Bone marrow (tissue), 2 donors: ENCODE results near the gene SPATA6.
"Not testable (repeated sequence)": the region's sequence is repeated elsewhere in the genome, so short reads cannot be mapped to it uniquely, and the experiment has no call there.

Source experiments
- DNase-seq, 2 donors: peaks; one replicate each; lab custom pipeline; 2025; lab: John Stamatoyannopoulos, UW

The SPATA6 gene

DNA sequence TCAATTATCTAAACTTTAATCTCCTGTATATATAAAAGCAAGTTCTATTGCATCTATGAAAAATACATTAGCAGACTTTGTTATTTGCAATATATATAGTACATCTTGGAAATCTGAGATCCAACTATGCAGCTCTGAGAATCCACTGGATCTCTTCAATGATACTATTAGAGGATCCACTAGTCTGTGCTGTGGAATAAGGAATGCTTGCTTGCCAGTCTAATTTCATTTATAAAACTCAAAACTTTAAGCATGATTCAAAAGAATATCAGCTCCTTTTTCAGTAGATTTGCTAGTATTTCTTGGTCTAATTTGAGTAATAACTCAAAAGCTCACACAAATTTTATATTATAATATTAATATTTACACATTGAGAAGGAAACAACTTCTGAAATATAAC, 115.1 kb downstream of the SPATA6 start:
- no peak for DNase-seq

GRCh38 chr1:48344373-48344772, 127.6 kb downstream of the SPATA6 start:
- DNase-seq = no peak

DNA sequence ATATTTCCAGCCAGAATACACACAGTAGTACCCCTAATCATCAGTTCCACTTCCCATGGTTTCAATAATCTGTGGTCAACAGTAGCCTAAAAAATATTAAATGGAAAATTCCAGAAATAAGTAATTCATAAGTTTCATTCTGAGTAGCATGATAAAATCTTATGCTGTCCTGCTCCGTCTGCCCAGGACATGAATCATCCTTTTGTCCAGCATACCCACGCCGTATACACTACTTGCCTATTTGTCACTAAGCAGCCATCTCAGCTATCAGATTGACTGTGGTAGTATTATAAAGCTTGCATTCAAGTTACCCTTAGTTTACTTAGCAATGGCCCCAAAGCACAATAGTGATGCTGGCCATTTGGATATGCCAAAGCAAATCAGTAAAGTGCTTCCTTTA, 130.8 kb downstream of the SPATA6 start:
- no peak for DNase-seq

GRCh38 chr1:48338257-48338656, 133.7 kb downstream of the SPATA6 start:
- DNase-seq = no peak

DNA sequence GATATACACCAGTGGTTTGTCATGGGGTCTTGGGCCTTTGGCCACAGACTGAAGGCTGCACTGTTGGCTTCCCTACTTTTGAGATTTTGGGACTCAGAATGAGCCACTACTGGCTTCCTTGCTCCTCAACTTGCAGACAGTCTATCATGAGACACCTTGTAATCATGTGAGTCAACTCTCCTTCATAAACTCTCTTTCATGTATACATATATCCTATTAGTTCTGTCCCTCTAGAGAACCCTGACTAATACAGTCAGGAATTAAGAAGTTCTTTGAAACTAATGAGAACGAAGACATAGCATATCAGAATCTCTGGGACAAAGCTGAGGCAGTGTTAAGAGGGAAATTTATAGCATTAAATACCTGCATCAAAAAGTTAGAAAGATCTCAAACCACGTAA, 138.7 kb downstream of the SPATA6 start:
- DNase-seq = no peak

DNA sequence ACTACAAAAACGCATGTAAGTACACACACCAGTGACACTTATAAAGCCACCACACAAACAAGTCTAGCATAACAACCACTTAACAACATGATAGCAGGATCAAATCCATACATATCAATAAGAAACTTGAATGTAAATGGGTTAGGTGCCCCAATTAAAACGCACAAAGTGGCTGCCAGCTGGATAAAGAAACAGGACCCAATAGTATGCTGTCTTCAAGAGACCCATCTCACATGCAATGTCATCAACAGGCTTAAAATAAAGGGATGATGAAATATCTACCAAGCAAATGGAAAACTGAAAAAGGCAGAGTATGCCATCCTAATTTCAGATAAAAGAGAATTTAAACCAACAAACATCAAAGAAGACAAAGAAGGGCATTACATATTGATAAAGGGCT, 139.9 kb downstream of the SPATA6 start:
- no peak for DNase-seq

DNA sequence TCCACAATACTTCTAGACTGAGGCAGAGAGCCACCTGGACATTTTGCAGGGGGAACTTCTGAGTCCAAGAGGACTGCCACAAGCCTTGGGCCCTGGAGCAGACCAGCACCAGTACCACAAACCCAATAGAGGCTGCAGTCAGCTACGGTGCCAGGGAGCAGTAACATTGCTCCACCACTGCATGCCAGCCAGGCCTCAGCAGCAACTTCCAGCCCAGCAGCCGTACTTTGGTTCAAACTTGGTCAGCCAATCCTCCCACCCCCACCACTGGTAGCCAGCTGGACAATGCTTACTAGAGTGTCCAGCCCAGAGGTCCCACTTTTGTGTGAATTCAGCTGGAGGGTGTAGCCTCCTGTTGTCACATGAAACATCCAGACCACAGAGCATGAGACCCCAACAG, 142.1 kb downstream of the SPATA6 start:
- no peak for DNase-seq

- DNase-seq = no peak
Measured at GRCh38 chr1:48329486-48329885, 142.5 kb downstream of the SPATA6 start.

DNA sequence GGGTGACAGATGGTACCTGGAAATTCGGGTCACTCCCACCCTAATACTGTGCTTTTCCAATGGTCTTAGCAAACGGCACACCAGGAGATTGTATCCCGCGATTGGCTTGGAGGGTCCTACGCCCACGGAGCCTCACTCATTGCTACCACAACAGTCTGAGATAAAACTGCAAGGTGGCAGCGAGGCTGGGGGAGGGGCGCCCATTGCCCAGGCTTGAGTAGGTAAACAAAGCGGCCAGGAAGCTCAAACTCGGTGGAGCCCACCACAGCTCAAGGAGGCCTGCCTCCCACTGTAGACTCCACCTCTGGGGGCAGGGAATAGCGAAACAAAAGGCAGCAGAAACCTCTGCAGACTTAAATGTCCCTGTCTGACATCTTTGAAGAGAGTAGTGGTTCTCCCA, 160.2 kb downstream of the SPATA6 start:
- DNase-seq = not testable (repeated sequence)

DNA sequence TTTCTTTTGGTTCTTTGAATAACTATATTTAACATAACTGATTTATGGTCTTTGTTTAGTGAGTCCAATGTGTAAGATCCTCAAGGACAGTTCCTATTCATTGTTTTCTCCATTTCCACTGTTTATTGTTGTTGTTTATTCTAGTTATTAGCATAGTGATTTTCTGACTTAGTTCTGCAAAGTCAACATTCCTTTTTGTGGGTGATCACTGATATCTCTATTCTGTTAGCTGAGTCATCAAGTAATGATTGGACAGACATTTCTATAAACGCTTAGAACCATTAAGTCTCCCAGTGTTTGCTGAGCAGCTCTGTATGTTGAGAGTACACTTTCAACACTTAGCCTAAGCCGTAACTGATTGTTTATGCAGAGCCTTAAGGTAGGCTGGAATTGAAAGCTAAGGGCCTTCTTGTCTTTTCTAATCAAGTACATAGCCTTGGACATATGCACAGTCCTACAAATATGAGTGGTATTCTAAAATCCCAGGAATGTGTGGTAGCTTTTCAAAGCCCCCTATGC, 162.4 kb downstream of the SPATA6 start:
- DNase-seq = no peak

DNA sequence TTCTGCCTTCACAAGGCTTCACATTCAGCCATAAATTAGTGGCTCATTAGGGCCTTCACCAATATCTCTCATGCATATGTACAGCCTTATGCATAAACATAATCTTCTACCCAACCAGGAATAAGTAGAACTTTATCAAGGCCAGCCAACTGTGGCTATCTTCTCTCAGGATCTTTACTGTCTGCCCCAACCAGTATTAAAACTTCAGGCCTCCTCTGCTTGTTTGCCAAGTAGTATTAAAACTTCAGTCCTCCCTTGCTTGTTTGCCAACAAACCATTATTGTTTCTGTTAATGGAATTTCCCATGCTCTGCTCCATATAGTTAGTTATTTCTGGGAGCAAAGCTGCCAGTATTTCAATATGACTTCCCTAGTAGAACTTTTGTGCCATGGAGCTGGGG, 169.4 kb downstream of the SPATA6 start:
- no peak for DNase-seq

GRCh38 chr1:48294656-48295055, 177.3 kb downstream of the SPATA6 start:
- no peak for DNase-seq

DNA sequence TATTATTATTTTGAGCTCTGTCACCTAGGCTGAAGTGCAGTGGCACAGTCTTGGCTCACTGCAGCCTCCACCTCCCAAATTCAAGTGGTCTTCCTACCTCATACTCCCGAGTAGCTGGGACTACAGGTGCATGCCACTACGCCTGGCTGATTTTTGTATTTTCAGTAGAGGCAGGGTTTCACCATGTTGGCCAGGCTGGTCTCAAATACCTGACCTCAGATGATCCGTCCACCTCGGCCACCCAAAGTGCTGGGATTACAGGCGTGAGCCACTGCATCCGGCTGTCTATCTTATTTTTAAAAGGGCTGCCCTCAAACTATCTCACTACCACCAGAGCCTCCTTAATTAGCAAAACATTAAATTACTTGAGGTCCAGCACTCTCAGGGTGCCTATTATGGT, 177.9 kb downstream of the SPATA6 start:
- DNase-seq = not testable (repeated sequence)

- no peak for DNase-seq
Measured at GRCh38 chr1:48292706-48293105, 179.3 kb downstream of the SPATA6 start.

- DNase-seq = no peak
Measured at GRCh38 chr1:48291421-48291820, 180.6 kb downstream of the SPATA6 start.

GRCh38 chr1:48285525-48285924, 186.5 kb downstream of the SPATA6 start:
- no peak for DNase-seq

GRCh38 chr1:48284696-48285420, 187.1 kb downstream of the SPATA6 start:
- not testable (repeated sequence) for DNase-seq

GRCh38 chr1:48282329-48282728, 189.7 kb downstream of the SPATA6 start:
- DNase-seq = not testable (repeated sequence)

DNA sequence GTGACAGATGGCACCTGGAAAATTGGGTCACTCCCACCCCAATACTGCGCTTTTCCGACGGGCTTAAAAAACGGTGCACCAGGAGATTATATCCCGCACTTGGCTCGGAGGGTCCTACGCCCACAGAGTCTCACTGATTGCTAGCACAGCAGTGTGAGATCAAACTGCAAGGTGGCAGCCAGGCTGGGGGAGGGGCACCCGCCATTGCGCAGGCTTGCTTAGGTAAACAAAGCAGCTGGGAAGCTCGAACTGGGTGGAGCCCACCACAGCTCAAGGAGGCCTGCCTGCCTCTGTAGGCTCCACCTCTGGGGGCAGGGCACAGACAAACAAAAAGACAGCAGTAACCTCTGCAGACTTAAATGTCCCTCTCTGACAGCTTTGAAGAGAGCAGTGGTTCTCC, 194.6 kb downstream of the SPATA6 start:
- DNase-seq = not testable (repeated sequence)

DNA sequence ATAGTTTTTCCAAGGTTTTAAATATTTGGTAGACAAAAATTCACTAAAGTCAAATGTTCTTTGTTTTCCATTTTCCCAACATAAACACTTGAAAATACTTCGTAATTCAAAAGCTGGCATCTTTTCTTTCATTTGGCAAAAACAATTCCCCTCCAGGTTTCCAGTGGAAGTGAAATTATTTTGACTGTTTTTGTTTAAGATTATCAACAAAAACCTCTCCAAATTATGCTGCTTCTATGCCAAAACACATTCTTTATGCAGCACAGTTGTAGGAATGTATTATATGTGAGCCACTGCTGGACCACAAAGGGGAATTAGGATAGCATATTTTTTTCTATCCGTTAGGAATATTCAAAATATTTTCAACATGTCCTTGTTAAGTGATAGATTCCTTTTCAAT, 205.4 kb downstream of the SPATA6 start:
- no peak for DNase-seq

GRCh38 chr1:48263041-48263440, 209.0 kb downstream of the SPATA6 start:
- no peak for DNase-seq

- DNase-seq = no peak
Measured at GRCh38 chr1:48261881-48262400, 210.1 kb downstream of the SPATA6 start.

GRCh38 chr1:48258106-48258505, 213.9 kb downstream of the SPATA6 start:
- no peak for DNase-seq

DNA sequence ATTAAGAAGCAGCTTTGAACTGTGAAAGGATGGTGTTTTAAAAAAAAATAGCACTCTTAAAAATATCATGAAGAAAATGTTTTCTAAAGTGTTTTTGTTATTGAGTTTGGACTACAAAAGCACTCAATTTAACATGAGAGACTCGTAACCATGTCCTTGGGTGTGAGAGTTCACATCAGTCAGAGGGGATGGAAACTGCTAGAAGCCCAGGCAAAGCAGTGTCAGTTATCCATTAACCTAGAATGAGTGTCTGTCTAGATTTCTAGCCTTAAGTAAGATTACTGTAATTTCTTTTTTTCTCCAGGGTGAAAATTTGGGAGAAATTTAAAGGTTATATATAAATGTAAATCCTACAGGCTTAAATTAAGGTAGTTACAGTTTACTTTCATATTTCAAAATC, 217.8 kb downstream of the SPATA6 start:
- no peak for DNase-seq
